ENCODE results near the gene RGS6. TPM values are rescaled to one million over a fixed set of nuclear protein-coding genes. Genes with fewer than 3 reads are reported as not detected.

Gene RGS6
- total RNA-seq, 1 donor, result not detected

DNA sequence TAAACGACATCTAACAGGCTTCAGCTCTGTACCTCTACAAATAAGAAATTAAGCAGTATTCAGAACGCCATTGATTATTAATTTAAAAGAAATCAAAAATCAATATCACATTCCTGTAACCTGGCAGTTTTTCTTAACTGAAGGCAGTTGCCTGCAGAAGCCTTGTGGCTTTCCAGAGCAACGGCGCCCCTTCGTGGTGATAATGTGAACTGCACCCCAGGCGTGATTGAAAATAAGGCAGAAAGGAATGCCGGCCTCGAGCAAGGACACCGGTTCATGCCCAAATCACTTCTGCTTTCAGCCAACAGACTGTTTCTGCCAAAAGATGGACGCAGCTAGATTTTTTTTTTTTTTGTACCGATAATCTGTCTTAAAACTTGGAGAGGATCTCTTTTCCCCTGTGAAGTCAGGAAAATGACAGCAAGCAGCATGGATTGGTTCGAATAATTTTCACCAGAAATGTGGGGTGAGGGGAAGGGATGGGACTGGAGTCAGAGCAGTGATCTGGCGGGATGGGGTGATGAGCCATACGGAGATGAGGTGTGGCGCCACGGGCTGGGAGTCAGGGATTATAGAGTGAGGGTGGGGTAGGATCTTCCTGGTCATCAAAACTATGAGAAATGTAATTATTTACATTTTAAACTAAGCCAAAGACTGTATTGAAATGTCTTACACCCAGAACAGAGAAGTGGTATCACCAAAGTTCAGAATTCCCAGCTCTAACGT is 488.7 kb downstream of the RGS6 start:
- DNase-seq (ENCODE audit: insufficient read length, low spot score, missing footprints), result no peak
- H3K79me2 ChIP-seq (ENCODE audit: insufficient read depth, low read length), result no peaks in the 10 kb centered on the region
- H4K20me1 ChIP-seq (ENCODE audit: insufficient read depth, low read length), result no peaks in the 10 kb centered on the region
- TF ChIP-seq, protein P1, sequence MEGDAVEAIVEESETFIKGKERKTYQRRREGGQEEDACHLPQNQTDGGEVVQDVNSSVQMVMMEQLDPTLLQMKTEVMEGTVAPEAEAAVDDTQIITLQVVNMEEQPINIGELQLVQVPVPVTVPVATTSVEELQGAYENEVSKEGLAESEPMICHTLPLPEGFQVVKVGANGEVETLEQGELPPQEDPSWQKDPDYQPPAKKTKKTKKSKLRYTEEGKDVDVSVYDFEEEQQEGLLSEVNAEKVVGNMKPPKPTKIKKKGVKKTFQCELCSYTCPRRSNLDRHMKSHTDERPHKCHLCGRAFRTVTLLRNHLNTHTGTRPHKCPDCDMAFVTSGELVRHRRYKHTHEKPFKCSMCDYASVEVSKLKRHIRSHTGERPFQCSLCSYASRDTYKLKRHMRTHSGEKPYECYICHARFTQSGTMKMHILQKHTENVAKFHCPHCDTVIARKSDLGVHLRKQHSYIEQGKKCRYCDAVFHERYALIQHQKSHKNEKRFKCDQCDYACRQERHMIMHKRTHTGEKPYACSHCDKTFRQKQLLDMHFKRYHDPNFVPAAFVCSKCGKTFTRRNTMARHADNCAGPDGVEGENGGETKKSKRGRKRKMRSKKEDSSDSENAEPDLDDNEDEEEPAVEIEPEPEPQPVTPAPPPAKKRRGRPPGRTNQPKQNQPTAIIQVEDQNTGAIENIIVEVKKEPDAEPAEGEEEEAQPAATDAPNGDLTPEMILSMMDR (IDR thresholded peaks at IDR 0.05; ENCODE audit: extremely low read depth, low read depth, low read length), result peak; percentile 99
- H3K4me3 ChIP-seq (ENCODE audit: insufficient read depth, low read length), result no peak overlapping the region
- no peak overlapping the region for H3K27ac ChIP-seq (ENCODE audit: low read depth, low read length)
- H2AFZ ChIP-seq (ENCODE audit: low read length), result no peak overlapping the region
- H3K4me1 ChIP-seq (ENCODE audit: insufficient read depth, low read length), result no peaks in the 10 kb centered on the region
- no peaks in the 10 kb centered on the region for H3K27me3 ChIP-seq (ENCODE audit: insufficient read depth, low read length)
- H3K36me3 ChIP-seq (ENCODE audit: insufficient read depth, low read length), result no peaks in the 10 kb centered on the region
- H3K4me2 ChIP-seq (ENCODE audit: insufficient read depth, low read length), result no peak overlapping the region
- no peaks in the 10 kb centered on the region for H3K9me3 ChIP-seq (ENCODE audit: low read depth, low read length)

DNA sequence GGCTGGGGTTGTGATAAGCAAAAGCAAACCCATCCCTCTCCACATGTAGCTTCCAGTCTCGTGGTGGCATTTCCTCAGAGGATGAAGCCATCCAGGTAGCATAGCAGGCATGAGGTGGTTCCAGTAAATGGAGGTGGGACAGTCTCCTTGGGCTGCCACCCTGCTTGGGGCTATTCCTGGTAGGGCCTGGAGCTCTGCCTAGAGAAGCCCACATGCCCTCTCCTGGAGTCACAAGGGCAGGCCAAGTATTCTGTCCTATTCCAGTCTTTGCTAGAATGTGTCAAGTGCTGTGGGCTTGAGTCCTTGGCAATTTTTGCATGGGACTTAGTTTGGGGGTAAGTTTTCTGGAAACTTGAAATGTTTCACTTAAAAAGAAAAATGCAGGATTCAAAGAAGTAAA is 491.7 kb downstream of the RGS6 start:
- H3K4me2 ChIP-seq (ENCODE audit: insufficient read depth, low read length), result no peak overlapping the region
- H3K4me3 ChIP-seq (ENCODE audit: insufficient read depth, low read length), result no peak overlapping the region
- no peaks in the 10 kb centered on the region for H3K4me1 ChIP-seq (ENCODE audit: insufficient read depth, low read length)
- H3K9me3 ChIP-seq (ENCODE audit: low read depth, low read length), result no peaks in the 10 kb centered on the region
- TF ChIP-seq, protein P1 (IDR thresholded peaks at IDR 0.05; ENCODE audit: extremely low read depth, low read depth, low read length), result no peak
- no peak overlapping the region for H3K27ac ChIP-seq (ENCODE audit: low read depth, low read length)
- no peak for DNase-seq (ENCODE audit: insufficient read length, low spot score, missing footprints)
- H4K20me1 ChIP-seq (ENCODE audit: insufficient read depth, low read length), result no peaks in the 10 kb centered on the region
- H3K36me3 ChIP-seq (ENCODE audit: insufficient read depth, low read length), result no peaks in the 10 kb centered on the region
- peaks cover 3% of the 10 kb centered on the region for H3K27me3 ChIP-seq (ENCODE audit: insufficient read depth, low read length)
- no peak overlapping the region for H2AFZ ChIP-seq (ENCODE audit: low read length)
- H3K79me2 ChIP-seq (ENCODE audit: insufficient read depth, low read length), result no peaks in the 10 kb centered on the region

DNA sequence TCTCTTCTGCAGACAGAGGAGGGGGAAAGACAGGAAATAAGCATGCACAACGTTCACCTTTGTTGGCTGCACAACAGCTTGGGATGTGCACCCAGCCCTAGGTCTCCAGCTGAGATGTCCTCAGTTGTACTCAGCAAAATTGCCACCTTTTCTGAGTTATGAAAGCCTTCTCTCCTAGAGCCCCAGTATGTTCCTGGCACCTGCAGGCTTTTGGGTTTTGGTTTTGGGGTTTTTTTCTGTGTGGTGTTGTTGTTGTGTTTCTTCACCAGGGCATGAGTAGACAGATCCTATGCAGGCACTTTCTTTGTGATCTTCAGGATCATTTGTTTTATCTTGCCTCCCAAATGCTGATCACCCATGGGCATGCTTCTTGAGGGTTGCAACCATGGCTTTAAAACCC is 498.2 kb downstream of the RGS6 start:
- Histone ChIP-seq H3K36me3 (ENCODE audit: insufficient read depth, low read length) (no peaks in the 10 kb centered on the region), H3K4me1 (ENCODE audit: insufficient read depth, low read length) (no peaks in the 10 kb centered on the region), H2AFZ (ENCODE audit: low read length) (no peak overlapping the region), H3K4me2 (ENCODE audit: insufficient read depth, low read length) (no peak overlapping the region), H3K79me2 (ENCODE audit: insufficient read depth, low read length) (no peaks in the 10 kb centered on the region), H3K27me3 (ENCODE audit: insufficient read depth, low read length) (peaks cover 3% of the 10 kb centered on the region), H3K9me3 (ENCODE audit: low read depth, low read length) (no peaks in the 10 kb centered on the region), H3K27ac (ENCODE audit: low read depth, low read length) (no peak overlapping the region), H3K4me3 (ENCODE audit: insufficient read depth, low read length) (no peak overlapping the region), H4K20me1 (ENCODE audit: insufficient read depth, low read length) (no peaks in the 10 kb centered on the region)
- TF ChIP-seq, protein P1 (IDR thresholded peaks at IDR 0.05; ENCODE audit: extremely low read depth, low read depth, low read length), result no peak
- no peak for DNase-seq (ENCODE audit: insufficient read length, low spot score, missing footprints)

DNA sequence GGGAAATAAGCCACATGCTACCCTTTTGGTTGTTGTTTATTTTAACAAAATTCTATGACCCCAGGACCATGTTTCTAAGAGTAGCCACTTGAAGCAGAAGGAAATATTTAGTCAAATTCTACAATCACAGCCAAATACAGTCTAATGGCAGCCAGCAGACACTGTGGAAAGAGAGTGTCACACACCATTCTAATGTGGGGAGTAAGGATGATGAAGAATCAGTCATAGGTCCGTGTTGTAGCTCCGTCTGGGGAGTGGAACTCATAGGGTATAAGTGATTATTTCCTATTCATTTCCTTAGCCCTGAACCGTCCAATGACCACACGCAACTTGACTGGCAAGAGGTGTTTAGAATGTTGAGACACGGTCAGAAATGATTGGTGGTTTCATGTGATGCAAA is 500.5 kb downstream of the RGS6 start:
- Histone ChIP-seq H3K4me2 (ENCODE audit: insufficient read depth, low read length) (no peak overlapping the region), H3K79me2 (ENCODE audit: insufficient read depth, low read length) (no peaks in the 10 kb centered on the region), H4K20me1 (ENCODE audit: insufficient read depth, low read length) (no peaks in the 10 kb centered on the region), H3K36me3 (ENCODE audit: insufficient read depth, low read length) (no peaks in the 10 kb centered on the region), H3K27ac (ENCODE audit: low read depth, low read length) (no peak overlapping the region), H3K4me1 (ENCODE audit: insufficient read depth, low read length) (no peaks in the 10 kb centered on the region), H2AFZ (ENCODE audit: low read length) (no peak overlapping the region), H3K4me3 (ENCODE audit: insufficient read depth, low read length) (no peak overlapping the region), H3K27me3 (ENCODE audit: insufficient read depth, low read length) (peaks cover 7% of the 10 kb centered on the region), H3K9me3 (ENCODE audit: low read depth, low read length) (no peaks in the 10 kb centered on the region)
- TF ChIP-seq, protein P1 (IDR thresholded peaks at IDR 0.05; ENCODE audit: extremely low read depth, low read depth, low read length), result no peak
- no peak for DNase-seq (ENCODE audit: insufficient read length, low spot score, missing footprints)

Measured in osteoblast (primary cell).